H1 (cell line): ENCODE data around the gene RMDN3. TPM values are rescaled to one million over a fixed set of nuclear protein-coding genes. Genes with fewer than 3 reads are reported as not detected.
A peak's percentile ranks its signal among the peaks of the same experiment; 100 is the strongest.

Experiments
- ASH2L ChIP-seq: fragments of 200-600, 300-600 bp; sonication (generic); IDR thresholded peaks from one replicate; pipeline ENCODE4 v1.7.1; 2017; ENCODE audit warnings: low read length
- BRCA1 ChIP-seq: IDR thresholded peaks from 2 replicates; pipeline ENCODE4 v1.6.1; 2012; ENCODE audit warnings: low read depth, low read length, improper control_type of control experiment
- CBX5 ChIP-seq: fragments of 300-800, 300-1000 bp; sonication (generic); IDR thresholded peaks from 2 replicates; pipeline ENCODE4 v1.7.1; 2016; ENCODE audit warnings: antibody characterized with exemption, low read length, low read depth
- CHD1 ChIP-seq: IDR thresholded peaks from 2 replicates; pipeline ENCODE4 v1.6.1; 2012; ENCODE audit warnings: low read depth, low read length, improper control_type of control experiment
- HDAC2 ChIP-seq, 2 experiments: fragments of 300-600 bp in 1 of 2; sonication (generic) in 1 of 2; IDR thresholded peaks; 2 replicates each; pipeline ENCODE4 v1.6.1; 2011 to 2012; ENCODE audit warnings: low read depth in 2 of 2, low read length in 2 of 2, mild to moderate bottlenecking in 2 of 2, moderate library complexity in 2 of 2, borderline replicate concordance in 1 of 2, inconsistent platforms in 1 of 2
- KDM4A ChIP-seq: IDR thresholded peaks from one replicate; pipeline ENCODE4 v1.7.1; 2012; ENCODE audit warnings: low read depth, mild to moderate bottlenecking, moderate library complexity, low read length, inconsistent platforms; ENCODE audit not compliant: severe bottlenecking
- KDM5A ChIP-seq: fragments of 200-600 bp; IDR thresholded peaks from 2 replicates; pipeline ENCODE4 v1.7.1; 2012; ENCODE audit warnings: mild to moderate bottlenecking, low read length, inconsistent platforms, mixed read lengths
- NRF1 ChIP-seq: IDR thresholded peaks from 2 replicates; pipeline ENCODE4 v1.6.1; 2011; ENCODE audit warnings: mild to moderate bottlenecking, low read depth, low read length, improper control_type of control experiment
- PHF8 ChIP-seq: fragments of 200-600 bp; sonication (generic); conservative IDR thresholded peaks from 2 replicates; pipeline ENCODE4 v1.7.1; 2012; ENCODE audit warnings: low read depth, mild to moderate bottlenecking, inconsistent platforms, low read length, moderate library complexity
- POLR2A ChIP-seq, 2 experiments: IDR thresholded peaks; 1 replicate in 1 of 2; 2 replicates in 1 of 2; pipeline ENCODE4 v1.6.1; 2011; ENCODE audit warnings: low read depth in 2 of 2, low read length in 2 of 2, mild to moderate bottlenecking in 2 of 2; ENCODE audit errors: control extremely low read depth in 1 of 2
- POLR2AphosphoS5 ChIP-seq: IDR thresholded peaks from 2 replicates; pipeline ENCODE4 v1.6.1; 2011; ENCODE audit warnings: low read depth, low read length
- POU5F1 ChIP-seq: IDR thresholded peaks from 2 replicates; pipeline ENCODE4 v1.6.1; 2011; ENCODE audit warnings: low read depth, mild to moderate bottlenecking, low read length, moderate library complexity
- RAD21 ChIP-seq, 2 experiments: IDR thresholded peaks in 1 of 2; conservative IDR thresholded peaks in 1 of 2; 2 replicates each; pipeline ENCODE4 v1.6.1; 2011; ENCODE audit warnings: low read depth in 2 of 2, low read length in 2 of 2, improper control_type of control experiment in 1 of 2, inconsistent platforms in 1 of 2, mild to moderate bottlenecking in 1 of 2, moderate library complexity in 1 of 2
- RFX5 ChIP-seq: IDR thresholded peaks from 2 replicates; pipeline ENCODE4 v1.6.1; 2011; ENCODE audit warnings: low read depth, low read length, improper control_type of control experiment, borderline replicate concordance
- SP1 ChIP-seq: IDR thresholded peaks from 2 replicates; pipeline ENCODE4 v1.6.1; 2011; ENCODE audit warnings: low read depth, low read length
- SP4 ChIP-seq: IDR thresholded peaks from 2 replicates; pipeline ENCODE4 v1.6.1; 2012; ENCODE audit warnings: low read length, inconsistent platforms
- SRF ChIP-seq: IDR thresholded peaks from 2 replicates; pipeline ENCODE4 v1.6.1; 2011; ENCODE audit warnings: mild to moderate bottlenecking, low read depth, low read length, moderate library complexity
- SUZ12 ChIP-seq: fragments of 200-600 bp; sonication (generic); IDR thresholded peaks from 2 replicates; pipeline ENCODE4 v1.6.1; 2012; ENCODE audit warnings: mild to moderate bottlenecking, inconsistent platforms, low read length, moderate library complexity, mixed read lengths
- TAF1 ChIP-seq: IDR thresholded peaks from 2 replicates; pipeline ENCODE4 v1.6.1; 2011; ENCODE audit warnings: mild to moderate bottlenecking, low read depth, low read length
- TAF7 ChIP-seq: optimal IDR thresholded peaks from 2 replicates; pipeline ENCODE3; 2011; ENCODE audit warnings: low read depth, mild to moderate bottlenecking, inconsistent platforms, low read length, moderate library complexity, borderline replicate concordance
- YY1 ChIP-seq: IDR thresholded peaks from 2 replicates; pipeline ENCODE4 v1.6.1; 2011; ENCODE audit warnings: low read depth, mild to moderate bottlenecking, low read length
- polyA plus RNA-seq, 7 experiments: library from polyadenylated mRNA; depleted of rRNA in 3 of 7; stranded (reverse) in 5 of 7; unstranded in 2 of 7; fragments of >200 nt in 5 of 7; fragments of 200-250 nt in 2 of 7; gene quantifications; 1 replicate in 5 of 7; 2 replicates in 1 of 7; 4 replicates in 1 of 7; pipeline versions ENCODE4 v1.2.1 to v1.2.3, GENCODE V29; 2011 to 2013; ENCODE audit warnings: missing spikeins in 2 of 7, mixed read lengths in 2 of 7
- total RNA-seq: library from RNA; stranded (reverse); fragmentation: NEBNext Ultra II Directional; extraction: Animal tissue kit (Norgen Biotek cat#: 25700); gene quantifications from 2 replicates; pipeline ENCODE4 v1.2.1, GENCODE V29; 2021
- TF ChIP-seq, protein P1 (sequence below): IDR thresholded peaks from 2 replicates; pipeline ENCODE4 v1.6.1; 2011; ENCODE audit warnings: low read length, improper control_type of control experiment
- TF ChIP-seq, protein P2 (sequence below): IDR thresholded peaks from 2 replicates; pipeline ENCODE4 v1.6.1; 2012; ENCODE audit warnings: inconsistent platforms

RMDN3 gene
- total and polyA plus RNA-seq, 2 of the 8 experiments (the other 6 are each of a cell fraction or from before 2014, with no cell fraction given) = 10.8 to 24.1 TPM

DNA sequence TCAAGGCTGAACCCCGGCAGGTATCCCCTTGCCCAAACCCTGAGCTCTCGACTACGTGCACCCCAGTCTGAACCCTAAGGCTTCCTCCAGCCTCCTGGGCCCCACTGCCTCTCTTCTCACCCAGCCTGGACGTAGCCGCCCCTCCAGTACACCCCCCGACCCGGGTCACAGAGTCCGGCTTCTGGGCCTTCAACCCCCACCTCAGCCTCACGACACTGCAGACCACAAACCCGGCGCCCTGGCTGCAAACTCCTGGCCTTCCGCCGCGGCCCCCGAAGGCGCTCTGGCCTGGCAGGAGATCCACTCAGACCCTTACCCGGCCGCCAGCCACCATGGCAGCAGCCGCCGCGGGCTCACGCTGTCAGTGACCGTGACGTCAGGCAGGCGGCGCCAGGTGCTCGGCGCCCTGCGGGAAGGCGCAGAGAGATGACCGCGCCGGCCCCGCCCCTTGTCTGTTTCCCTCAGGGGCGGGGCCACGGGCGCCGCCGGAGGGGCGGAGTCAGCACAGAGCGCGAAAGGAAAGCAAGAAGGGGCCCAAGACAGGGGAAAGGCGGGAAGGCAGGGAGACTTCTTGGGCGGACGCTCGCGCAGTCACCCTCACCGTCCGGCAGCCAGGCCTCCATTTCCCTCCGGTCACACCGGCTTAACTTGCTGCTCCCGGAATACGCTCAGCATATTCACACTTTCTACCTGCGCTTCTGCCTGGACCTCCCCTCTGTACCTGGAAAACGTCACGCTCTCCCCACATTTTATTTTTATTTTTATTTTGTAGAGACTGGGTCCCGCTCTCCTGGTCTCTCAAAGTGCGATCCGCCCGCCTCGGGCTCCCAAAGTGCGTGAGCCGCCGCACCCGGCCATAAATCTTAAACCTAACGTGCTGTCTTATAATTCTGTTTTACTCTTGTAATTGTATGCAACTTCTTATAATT, at the start of gene RMDN3 (continued):
- peak; percentile 65 for TF ChIP-seq ASH2L
- TF ChIP-seq KDM5A = peak; percentile 86
- TF ChIP-seq POLR2A (IDR thresholded peaks at IDR 0.05; ENCODE audit: control extremely low read depth in 1 of 2, low read depth in 2 of 2, low read length in 2 of 2) = peak; percentile 95 to 99
- no peak for TF ChIP-seq RFX5
- TF ChIP-seq SP1 = peak; percentile 91
- TF ChIP-seq, protein P1, sequence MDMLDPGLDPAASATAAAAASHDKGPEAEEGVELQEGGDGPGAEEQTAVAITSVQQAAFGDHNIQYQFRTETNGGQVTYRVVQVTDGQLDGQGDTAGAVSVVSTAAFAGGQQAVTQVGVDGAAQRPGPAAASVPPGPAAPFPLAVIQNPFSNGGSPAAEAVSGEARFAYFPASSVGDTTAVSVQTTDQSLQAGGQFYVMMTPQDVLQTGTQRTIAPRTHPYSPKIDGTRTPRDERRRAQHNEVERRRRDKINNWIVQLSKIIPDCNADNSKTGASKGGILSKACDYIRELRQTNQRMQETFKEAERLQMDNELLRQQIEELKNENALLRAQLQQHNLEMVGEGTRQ = no peak
- no peak for TF ChIP-seq SUZ12
- TF ChIP-seq KDM4A = peak; percentile 100
- TF ChIP-seq POU5F1 = no peak
- peak; percentile 82; the same call in 1 of the 2 replicates for TF ChIP-seq SP4
- peak; percentile 82 for TF ChIP-seq PHF8
- peak; percentile 75 for TF ChIP-seq CHD1
- 0 out of 2 replicates have a peak, but pooled peaks have one; percentile 13 for TF ChIP-seq NRF1
- peak; percentile 88 for TF ChIP-seq SRF
- TF ChIP-seq HDAC2 (IDR thresholded peaks at IDR 0.05; ENCODE audit: borderline replicate concordance in 1 of 2, low read depth in 2 of 2, low read length in 2 of 2) = 0 out of 4 replicates have a peak, but pooled peaks of 1 of the 2 experiments have one; percentile 65
- TF ChIP-seq RAD21 (IDR thresholded peaks at IDR 0.05 in 1 of 2, conservative IDR thresholded peaks at IDR 0.05 in 1 of 2; ENCODE audit: low read depth in 2 of 2, low read length in 2 of 2) = no peak
- no peak for TF ChIP-seq CBX5
- TF ChIP-seq, protein P2, sequence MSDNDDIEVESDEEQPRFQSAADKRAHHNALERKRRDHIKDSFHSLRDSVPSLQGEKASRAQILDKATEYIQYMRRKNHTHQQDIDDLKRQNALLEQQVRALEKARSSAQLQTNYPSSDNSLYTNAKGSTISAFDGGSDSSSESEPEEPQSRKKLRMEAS = peak; percentile 55
- TF ChIP-seq YY1 = peak; percentile 81
- TF ChIP-seq POLR2AphosphoS5 = peak; percentile 100
- TF ChIP-seq BRCA1 = peak; percentile 26; the same call in 1 of the 2 replicates
- peak; percentile 98 for TF ChIP-seq TAF1
- TF ChIP-seq TAF7 = peak; percentile 80
